Endometrium (tissue), 2 donors: ENCODE data around the gene TEAD1.

Experiments
- FAIRE-seq: peaks from 2 replicates; lab custom pipeline; 2012; peaks lifted over from hg19 to GRCh38; lab: Jason Lieb, UNC
- donor health status: control.
- donor health status: control.

The TEAD1 gene

GRCh38 chr11:12789596-12790215 is 115.5 kb downstream of the TEAD1 start:
- no peak for FAIRE-seq

- FAIRE-seq: no peak
These were observed 116.8 kb downstream of the TEAD1 start for GRCh38 chr11:12790861-12791616.

- FAIRE-seq: no peak
These were observed 117.8 kb downstream of the TEAD1 start for GRCh38 chr11:12792018-12792417.

GRCh38 chr11:12792590-12792989 is 118.4 kb downstream of the TEAD1 start:
- no peak for FAIRE-seq

- no peak for FAIRE-seq
These were observed 118.8 kb downstream of the TEAD1 start for GRCh38 chr11:12793065-12793464.

- FAIRE-seq: no peak
These were observed 119.3 kb downstream of the TEAD1 start for GRCh38 chr11:12793506-12793905.

GRCh38 chr11:12794576-12795230 is 120.5 kb downstream of the TEAD1 start:
- FAIRE-seq: no peak

- no peak for FAIRE-seq
These were observed 123.8 kb downstream of the TEAD1 start for GRCh38 chr11:12797996-12798395.

- FAIRE-seq: no peak
These were observed 124.4 kb downstream of the TEAD1 start for GRCh38 chr11:12798609-12799011.

- FAIRE-seq: no peak
These were observed 125.2 kb downstream of the TEAD1 start for GRCh38 chr11:12799334-12799835.

GRCh38 chr11:12800032-12800671 is 125.9 kb downstream of the TEAD1 start:
- FAIRE-seq: no peak

- FAIRE-seq: no peak
These were observed 126.7 kb downstream of the TEAD1 start for GRCh38 chr11:12800871-12801270.

GRCh38 chr11:12801976-12802375 is 127.8 kb downstream of the TEAD1 start:
- FAIRE-seq: no peak

- FAIRE-seq: no peak
These were observed 128.3 kb downstream of the TEAD1 start for GRCh38 chr11:12802418-12803085.

- no peak for FAIRE-seq
These were observed 129.0 kb downstream of the TEAD1 start for GRCh38 chr11:12803086-12803826.

- no peak for FAIRE-seq
These were observed 131.9 kb downstream of the TEAD1 start for GRCh38 chr11:12806113-12806512.

GRCh38 chr11:12807621-12808020 is 133.4 kb downstream of the TEAD1 start:
- FAIRE-seq: no peak

- FAIRE-seq: no peak
These were observed 134.3 kb downstream of the TEAD1 start for GRCh38 chr11:12808519-12808918.

GRCh38 chr11:12809364-12809763 is 135.1 kb downstream of the TEAD1 start:
- FAIRE-seq: no peak

GRCh38 chr11:12809864-12810567 is 135.8 kb downstream of the TEAD1 start:
- FAIRE-seq: no peak

- no peak for FAIRE-seq
These were observed 136.3 kb downstream of the TEAD1 start for GRCh38 chr11:12810568-12810894.
